HG03442 (cell line): ENCODE data around the gene PLCXD1.
"Not testable (repeated sequence)": the region's sequence is repeated elsewhere in the genome, so short reads cannot be mapped to it uniquely, and the experiment has no call there.

Source experiments
- ATAC-seq: cut with Tn5 transposase; IDR thresholded peaks from one replicate; pipeline ENCODE4 v1.9.1; 2021; ENCODE audit warnings: mild to moderate bottlenecking, moderate library complexity; ENCODE audit not compliant: unreplicated experiment

The PLCXD1 gene, protein sequence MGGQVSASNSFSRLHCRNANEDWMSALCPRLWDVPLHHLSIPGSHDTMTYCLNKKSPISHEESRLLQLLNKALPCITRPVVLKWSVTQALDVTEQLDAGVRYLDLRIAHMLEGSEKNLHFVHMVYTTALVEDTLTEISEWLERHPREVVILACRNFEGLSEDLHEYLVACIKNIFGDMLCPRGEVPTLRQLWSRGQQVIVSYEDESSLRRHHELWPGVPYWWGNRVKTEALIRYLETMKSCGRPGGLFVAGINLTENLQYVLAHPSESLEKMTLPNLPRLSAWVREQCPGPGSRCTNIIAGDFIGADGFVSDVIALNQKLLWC

DNA sequence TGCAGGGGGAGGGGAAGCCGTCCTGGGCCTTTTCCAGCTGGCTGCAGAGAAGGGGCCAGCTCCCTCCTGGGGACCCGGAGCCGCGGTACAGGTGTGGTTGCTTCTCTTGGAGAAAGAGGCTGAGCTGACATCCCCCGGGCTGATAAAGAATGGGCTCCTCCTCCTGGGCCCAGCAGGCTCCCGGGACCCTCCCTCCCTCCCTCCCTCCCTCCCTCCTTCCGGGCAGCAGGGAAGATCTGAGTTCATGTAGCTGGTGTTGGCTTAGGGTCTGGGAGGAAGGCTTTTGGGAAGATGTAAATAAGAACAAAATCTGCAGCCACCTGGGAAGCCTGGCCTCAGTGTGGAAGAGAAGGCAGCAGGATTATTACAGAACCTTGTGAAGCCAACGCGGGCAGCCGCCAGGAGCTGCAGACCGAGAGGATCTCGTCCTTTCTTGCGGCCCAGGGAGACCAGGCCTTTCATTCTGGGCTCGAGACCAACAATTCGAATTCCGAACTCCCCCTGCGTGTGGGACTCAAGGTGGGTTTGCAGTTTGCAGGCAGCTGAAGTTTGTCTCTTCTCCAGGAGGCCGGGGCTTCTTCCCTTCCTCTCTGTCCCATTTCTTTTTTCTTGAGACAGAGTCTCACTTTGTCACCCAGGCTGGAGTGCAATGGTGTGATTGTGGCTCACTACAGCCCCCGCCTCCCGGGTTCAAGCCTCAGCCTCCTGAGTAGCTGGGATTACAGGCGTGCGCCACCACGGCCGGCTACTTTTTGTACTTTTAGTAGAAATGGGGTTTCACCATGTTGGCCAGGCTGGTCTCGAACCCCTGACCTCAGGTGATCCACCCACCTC, at the start of gene PLCXD1:
Gene PLCXD1, plus strand, starts transcription at position 216 of the 834 bp plus-strand sequence. CDS start 2,807 bp downstream, outside the sequence.
- ATAC-seq, result peak; percentile 34

DNA sequence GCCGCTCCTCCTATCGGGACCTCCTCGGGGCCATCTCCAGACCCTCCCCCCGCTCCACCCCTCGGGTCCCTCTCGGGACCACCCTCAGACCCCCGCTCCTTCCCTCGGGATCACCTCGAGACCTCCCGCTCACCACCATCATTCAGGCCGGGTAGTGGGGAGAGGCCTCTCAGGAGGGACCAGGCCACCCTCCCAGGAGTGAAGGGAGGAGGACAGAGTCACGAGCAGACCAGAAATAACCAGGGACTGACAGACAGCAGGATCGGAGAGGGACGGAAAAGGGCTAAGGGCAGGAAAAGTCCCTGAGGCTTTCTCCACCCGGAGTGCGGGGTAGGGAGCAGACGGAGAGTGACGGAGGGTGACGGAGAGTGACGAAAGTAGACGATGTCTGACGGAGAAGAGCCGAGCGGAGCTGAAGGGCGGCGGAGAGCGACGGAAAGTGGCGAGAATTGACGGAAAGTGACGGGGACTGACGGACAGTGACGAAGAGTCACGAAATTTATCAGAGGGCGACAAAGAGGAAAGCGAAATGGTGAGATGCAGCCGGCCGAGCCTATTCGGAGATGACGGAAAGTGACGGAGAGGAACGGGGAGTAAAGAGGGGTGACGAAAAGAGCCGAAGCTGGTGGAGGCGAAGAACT, 49.4 kb upstream of the PLCXD1 start:
- peak; percentile 96 for ATAC-seq

DNA sequence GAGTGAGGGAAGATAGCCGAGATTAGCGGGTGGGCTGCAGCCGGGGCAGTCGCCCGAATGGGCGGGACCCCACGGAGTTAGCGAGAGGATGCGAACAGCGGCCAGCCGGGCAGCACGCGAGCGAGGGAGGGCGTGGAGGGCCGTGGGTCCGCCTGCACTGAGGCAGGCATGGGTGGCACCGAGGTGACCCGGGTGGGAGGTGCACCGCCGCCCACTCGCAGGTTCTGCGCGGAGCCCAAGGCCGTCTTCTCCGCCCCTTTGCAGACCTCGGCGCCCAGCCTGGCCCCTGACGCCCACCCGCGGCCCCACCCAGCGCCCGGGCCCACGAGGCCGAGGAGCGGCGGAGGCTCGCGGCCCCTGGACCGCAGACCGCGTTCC, 48.9 kb upstream of the PLCXD1 start:
- ATAC-seq, result peak; percentile 34

DNA sequence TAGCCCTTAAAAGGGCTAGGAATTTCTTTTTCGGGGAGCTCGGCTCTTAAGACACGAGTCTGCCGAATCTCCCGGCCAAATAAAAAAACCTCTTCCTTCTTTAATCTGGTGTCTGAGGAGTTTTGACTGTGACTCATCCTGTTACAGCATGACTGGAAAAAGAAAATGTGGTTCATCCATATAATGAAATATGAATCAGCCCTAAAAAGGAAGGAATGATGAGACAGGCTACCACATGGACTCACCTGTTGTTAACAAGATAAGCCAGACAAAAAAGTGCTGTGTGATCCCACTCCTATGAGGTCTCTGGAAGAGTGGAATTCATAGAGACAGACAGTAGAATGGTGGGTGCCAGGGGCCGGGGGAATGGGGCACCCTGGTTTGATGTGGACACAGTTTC, 45.0 kb upstream of the PLCXD1 start:
- ATAC-seq, result not testable (repeated sequence)

DNA sequence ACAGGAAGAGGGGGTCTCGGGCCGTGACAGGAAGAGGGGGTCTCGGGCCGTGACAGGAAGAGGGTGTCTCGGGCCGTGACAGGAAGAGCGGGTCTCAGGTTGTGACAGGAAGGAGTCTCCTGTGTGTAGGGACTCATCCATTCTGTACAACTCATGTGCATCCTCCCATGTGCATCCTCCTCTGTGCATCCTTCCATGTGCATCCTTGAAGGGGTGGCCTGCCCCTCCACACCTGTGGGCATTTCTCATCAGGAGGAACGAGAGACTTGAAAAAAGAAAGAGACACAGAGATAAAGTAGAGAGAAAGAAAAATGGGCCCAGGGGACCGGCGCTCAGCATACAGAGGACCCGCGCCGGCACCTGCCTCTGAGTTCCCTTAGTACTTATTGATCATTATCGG, 30.2 kb upstream of the PLCXD1 start:
- no peak for ATAC-seq

DNA sequence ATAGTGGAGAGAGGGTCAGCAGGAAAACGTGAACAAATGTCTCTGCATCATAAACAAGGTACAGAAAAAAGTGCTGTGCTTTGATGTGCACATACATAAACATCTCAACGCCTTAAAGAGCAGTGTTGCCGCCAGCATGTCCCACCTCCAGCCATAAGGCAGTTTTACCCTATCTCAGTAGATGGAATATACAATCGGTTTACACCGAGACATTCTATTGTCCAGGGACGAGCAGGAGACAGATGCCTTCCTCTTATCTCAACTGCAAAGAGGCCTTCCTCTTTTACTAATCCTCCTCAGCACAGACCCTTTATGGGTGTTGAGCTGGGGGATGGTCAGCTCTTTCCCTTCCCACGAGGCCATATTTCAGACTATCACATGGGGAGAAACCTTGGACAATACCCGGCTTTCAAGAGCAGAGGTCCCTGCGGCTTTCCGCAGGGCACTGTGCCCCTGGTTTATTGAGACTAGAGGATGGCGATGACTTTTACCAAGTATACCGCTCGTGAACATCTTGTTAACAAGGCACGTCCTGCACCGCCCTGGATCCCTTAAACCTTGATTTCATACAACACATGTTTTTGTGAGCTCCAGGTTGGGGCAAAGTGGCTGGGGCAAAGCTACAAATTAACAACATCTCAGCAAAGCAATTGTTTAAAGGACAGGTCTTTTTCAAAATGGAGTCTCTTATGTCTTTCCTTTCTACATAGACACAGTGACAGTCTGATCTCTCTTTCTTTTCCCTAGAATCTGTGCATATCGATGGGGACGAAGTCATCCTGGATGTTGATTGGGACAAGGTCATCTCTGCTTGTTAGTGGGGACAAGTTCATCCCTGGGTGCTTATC, 29.6 kb upstream of the PLCXD1 start:
- ATAC-seq, result not testable (repeated sequence)

DNA sequence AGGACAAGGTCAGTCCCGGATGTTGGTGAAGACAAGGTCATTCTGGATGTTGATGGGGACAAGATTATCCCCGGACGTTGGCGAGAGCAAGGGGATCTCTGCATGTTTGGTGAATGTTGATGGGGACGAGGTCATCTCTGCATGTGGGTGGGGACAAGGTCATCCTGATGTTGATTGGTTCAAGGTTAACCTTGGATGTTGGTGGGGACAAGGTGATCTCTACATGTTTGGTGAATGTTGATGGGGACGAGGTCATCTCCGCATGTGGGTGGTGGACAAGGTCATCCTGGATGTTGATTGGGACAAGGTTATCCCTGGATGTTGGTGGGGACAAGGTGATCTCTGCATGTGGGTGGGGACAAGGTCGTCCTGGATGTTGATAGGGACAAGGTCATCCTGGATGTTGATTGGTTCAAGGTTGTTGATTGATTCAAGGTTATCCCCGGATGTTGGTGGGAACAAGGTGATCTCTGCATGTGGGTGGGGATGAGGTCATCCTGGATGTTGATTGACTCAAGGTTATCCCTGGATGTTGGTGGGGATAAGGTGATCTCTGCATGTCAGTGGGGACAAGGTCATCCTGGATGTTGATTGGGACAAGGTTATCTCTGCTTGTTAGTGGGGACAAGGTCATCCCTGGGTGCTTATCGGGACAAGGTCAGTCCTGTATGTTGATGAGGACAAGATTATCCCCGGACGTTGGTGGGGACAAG, 28.8 kb upstream of the PLCXD1 start:
- ATAC-seq, result no peak

DNA sequence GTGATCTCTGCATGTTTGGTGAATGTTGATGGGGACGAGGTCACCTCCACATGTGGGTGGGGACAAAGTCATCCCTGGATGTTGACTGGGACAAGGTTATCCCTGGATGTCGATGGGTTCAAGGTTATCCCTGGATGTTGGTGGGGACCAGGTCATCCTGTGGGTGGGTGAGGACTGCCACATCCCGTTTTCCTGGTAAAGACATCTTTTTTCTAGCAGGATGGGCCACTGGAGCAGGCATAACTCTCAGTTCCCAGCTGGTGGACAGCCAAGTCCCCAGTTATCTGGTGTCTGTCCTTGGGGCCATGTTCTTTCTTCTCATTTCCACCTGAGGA, 28.3 kb upstream of the PLCXD1 start:
- ATAC-seq, result no peak

DNA sequence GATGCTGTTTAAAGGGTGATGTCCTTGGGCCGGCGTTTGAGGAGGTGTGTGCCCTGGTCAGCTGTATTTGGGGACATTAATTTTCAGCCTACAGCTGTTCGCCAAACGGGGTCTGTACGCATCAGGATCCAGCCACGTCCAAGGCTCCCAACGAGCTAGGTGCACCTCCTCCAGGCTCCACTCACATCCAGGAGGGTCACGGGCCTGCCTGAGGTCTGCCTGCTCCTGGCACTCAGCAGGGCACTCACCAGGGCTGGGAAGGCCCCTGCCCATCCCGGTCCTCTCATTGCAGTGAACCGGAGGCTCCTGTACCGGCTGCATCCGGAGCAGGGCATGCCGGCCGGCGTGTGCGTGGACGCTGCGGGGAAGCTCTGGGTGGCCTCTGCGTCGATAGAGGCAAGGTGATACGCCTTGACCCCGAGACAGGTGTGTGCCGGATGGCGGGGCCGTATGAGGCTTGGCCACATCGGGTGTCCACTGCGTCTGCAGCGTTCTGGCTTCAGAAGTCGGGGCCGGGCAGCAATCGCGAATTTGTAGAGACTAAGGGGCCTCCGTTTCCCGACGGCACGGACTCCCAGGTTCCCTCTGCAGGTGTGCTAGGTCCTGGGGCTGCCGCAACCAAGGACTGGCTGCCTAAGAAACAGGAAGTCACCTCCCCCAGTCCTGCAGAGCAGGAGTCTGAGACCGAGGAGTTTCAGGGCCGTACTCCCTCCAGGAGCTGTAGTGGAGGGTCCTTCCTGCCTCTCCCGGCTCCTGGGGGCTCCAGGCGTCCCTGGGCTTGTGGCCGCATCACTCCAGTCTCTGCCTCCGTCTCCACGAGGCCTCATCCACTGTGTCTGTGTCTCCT, 27.5 kb upstream of the PLCXD1 start:
- ATAC-seq, result no peak

DNA sequence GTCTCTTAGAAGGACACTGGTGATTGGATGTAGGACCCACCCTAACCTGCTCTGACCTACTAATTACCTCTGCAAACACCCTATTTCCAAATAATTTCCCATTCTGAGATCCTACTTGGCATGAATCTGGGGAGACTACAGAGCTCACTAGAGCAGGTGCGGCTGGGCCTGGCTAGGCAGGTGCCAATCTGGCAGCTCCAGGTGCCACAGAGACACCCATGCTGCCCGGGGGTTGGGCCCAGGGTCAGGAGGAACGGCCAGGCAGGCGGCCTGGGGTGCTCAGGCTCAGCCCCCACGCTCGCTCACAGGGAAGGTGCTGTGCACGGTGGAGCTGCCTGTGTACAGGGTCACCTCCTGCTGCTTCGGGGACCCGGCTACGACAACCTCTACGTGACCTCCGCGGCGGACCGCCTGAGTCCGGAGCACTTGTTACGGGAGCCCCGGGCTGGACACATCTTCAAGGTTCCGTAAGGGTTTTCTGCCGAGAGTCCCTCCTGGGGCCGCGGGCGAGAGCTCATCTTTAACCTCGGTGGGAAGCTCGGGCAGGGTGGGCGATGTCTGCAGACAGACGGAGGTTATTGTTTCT, 26.5 kb upstream of the PLCXD1 start:
- ATAC-seq, result no peak

DNA sequence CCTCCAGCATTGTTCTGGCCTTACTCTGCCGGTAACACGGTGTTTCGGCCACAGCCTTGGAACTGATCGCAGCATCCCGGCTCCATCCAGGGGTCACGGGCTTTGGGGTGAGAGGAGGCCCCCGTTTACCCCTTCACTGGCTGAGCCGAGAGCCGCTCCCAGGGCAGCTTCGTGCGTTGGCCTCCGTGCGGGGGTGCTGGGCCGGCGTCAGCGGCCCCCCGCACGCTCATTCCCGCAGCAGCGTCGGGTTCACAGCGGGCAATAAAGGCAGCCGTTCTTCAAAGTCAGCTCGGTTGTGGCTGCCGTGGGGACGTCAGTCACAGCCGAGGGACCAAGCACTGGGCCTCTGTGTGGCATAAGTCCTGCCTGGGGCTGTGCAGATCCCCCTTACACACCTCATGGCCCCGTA, 25.3 kb upstream of the PLCXD1 start:
- ATAC-seq, result no peak

DNA sequence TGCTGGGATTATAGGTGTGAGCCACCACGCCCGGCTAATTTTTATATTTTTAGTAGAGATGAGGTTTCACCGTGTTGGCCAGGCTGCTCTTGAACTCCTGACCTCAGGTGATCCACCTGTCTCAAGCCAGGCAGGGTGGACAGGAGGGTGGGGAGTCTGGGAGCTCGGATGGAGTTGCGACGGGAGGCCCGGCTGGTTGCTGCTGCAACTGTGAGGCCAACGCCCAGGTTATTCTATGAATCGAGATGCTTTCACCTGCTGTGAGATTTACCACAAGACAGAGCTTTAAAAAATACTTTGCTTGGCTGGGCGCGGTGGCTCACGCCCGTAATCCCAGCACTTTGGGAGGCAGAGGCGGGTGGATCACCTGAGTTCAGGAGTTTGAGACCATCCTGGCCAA, 24.1 kb upstream of the PLCXD1 start:
- ATAC-seq, result not testable (repeated sequence)

DNA sequence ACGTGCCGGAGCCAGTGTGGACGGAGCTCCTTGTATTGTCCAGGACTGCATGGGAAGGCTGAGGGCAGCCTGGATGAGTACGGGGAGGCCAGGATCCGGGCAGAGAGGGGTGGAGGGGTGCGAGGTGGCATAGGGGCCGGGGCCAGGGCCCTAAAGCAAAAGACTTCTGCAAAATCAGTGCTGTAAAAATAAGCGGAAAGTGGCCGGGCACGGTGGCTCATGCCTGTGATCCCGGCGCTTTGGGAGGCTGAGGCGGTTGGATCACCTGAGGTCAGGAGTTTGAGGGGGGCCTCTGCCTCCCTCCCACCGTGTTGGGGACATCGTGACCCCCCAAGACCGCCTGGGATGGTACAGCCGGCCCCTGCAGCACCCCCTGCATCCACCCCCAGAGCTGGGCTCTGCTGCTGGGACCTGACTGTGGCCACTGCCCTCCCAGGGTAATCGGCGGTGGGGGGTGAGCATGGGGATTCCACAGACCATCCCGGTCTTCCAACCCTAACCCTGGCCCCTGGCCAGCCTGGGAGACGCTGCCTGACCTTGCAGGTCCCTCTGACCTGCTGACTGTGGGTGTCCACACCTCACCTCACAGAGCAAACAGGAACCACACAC, 23.4 kb upstream of the PLCXD1 start:
- no peak for ATAC-seq

DNA sequence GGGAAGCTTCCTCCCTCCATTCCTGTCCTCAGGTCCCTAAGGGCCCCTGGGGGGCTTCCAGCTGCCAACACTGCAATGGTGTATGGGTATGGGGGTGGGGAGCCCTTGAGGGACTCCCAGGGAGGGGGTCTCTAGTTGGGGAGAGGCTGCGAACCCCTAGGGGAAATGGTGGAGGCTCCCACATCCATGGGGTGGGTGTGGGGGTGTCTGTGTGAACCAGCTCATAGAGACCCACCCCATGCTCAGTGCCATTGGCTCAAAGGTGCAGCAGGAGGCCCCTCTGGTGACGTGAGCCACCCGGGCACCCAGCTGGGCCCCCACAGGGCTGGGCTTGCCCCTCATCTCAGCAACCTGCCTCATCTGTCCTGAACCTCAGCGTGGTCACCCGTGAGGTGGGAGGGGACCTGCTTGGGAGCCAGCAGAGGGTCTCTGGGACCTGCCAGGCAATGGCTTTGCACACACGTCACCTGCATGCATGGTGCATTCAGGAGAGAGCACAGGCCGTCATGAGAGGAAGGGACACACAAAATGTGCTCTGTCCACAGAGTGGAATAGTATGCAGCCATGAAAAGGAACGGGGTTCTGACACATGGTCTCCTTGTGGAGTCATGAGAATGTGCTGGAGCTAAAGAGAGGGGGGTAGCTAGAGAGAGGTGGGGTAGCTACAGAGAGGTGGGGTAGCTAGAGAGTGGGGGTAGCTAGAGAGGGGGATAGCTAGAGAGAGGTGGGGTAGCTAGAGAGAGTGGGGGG, 22.7 kb upstream of the PLCXD1 start:
- ATAC-seq, result no peak

DNA sequence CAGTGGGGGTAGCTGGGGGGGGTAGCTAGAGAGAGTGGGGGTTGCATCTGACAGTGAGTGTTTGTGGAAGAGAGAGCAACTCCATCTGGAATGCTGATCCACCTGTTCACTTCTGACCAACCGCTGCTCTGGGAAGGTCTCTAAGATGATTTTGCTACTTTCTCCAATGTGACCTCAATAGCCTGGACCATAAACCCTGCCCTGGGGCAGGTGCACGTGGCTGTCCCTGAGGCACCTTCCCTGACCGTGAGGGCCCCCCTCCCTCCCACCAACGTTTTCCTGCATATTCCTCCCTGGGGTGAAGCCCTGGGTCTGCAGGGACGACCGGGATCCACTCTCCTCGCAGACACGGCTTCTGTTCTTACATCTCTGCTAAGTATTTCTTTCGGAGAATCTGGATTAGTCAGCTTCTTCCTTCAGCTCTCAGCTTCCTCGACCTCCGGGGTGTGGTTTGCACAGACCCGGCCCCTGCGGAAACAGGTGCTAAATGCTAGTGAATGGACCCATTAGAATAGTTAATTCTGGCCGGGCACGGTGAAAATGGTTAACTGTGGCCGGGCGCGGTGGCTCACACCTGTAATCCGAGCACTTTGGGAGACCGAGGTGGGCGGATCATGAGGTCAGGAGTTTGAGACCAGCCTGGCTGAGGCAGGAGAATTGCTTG, 21.4 kb upstream of the PLCXD1 start:
- no peak for ATAC-seq

DNA sequence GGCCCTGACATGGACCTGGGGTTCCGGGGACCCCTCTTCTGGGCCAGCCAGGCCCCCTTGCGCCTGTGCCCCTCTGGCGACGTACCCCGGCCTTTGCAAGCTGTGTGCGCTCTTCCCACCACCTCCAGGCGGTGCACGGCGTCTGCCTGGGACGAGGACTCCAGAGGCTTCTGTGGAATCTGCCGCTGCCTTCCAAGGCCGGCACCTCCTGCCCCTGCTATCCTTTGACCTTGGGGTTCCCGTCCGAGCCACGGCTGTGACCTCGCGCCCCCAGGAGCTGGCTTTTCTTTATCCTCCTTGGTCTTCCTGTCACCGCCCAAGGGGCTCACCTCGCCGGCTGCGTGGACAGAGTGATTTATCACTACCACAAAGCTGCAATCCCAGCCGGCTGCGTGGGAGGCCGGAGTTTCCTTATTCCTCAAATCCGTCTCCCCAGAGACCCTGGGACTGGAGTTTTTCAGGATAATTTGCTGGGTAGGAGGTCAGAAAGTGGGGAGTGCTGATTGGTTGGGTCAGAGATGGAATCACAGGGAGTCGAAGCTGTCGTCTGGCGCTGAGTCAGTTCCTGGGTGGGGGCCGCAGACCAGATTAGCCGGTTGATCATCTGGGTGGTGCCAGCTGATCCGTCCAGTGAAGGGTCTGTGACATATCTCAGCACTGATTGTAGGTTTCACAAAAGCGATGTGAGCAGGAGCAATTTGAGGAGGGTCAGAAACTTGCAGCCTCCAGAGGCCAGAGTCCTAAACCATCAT, 19.8 kb upstream of the PLCXD1 start:
- no peak for ATAC-seq

DNA sequence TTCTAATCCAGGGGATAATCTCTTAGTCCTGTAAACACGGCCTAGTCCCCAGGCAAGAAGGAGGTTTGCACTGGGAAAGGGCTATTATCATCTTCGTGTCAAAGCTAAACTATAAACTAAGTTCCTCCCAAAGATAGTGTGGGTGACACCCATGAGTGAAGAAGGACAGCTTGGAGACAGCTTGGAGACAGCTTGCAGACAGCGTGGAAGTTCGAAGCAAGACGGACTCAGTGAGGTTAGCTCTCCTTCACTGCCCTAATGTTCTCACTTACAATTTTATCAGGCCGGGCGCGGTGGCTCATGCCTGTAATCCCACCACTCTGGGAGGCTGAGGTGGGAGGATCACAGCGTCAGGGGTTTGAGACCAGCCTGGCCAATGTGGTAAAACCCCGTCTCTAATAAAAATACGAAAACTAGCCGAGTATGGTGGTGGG, 19.2 kb upstream of the PLCXD1 start:
- ATAC-seq, result no peak
